ENCODE results near the gene STOX2.

DNA sequence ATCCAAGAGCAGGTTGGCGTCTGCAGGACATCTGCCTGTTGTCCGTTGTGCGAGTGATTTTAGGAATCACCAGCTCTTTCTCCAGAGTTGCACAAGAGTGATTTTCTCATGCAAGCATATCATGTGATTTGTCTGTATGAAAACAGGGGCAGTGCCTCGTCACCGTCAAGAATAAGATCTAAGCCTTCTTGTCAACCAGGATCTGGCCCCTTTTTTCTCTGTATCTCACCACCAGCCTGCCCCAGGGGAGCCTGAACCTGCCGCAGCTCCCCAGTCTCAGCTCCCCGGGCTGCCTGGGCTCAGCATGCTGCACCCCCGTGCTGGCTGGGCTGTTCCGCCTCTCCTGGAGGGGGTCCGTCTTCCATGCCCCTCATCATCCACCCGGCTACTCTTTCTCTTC is 90.5 kb downstream of the STOX2 start:
- TF ChIP-seq FOXA1 (IDR thresholded peaks at IDR 0.05) = no peak
- no peak for TF ChIP-seq SP1 (IDR thresholded peaks at IDR 0.05)
- TF ChIP-seq PKNOX1 (IDR thresholded peaks at IDR 0.05) = no peak
- TF ChIP-seq ELF4 (IDR thresholded peaks at IDR 0.05) = no peak

All from HEK293T (cell line).